GM19351 (cell line): ENCODE measurements around the gene MICA.
A peak's percentile ranks its signal among the peaks of the same experiment; 100 is the strongest.
"Not testable (repeated sequence)": the region's sequence is repeated elsewhere in the genome, so short reads cannot be mapped to it uniquely, and the experiment has no call there.

Experiments used
- ATAC-seq: cut with Tn5 transposase; IDR thresholded peaks from one replicate; pipeline ENCODE4 v1.9.1; 2021; ENCODE audit warnings: mild to moderate bottlenecking, moderate library complexity; ENCODE audit not compliant: unreplicated experiment

Gene MICA

DNA sequence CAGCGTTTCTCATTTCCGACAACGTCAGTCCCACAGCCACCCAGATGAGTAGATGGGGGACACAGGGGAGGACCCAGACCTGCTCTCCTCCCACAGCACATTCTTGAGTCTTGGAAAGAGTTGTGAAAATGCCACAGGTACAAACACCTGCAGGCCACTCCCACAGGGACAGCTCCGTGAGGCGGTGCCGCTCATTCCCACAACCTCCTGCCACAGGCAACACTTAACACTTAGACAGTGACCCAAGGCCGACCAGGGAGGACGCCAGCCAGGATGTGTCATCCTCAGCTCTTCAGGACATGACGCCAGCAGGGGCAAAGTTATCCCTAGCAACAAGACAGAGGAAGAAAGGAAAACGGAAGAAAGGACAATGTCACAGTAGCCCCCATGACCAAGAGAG lies 23.5 kb upstream of the MICA start:
- no peak for ATAC-seq

DNA sequence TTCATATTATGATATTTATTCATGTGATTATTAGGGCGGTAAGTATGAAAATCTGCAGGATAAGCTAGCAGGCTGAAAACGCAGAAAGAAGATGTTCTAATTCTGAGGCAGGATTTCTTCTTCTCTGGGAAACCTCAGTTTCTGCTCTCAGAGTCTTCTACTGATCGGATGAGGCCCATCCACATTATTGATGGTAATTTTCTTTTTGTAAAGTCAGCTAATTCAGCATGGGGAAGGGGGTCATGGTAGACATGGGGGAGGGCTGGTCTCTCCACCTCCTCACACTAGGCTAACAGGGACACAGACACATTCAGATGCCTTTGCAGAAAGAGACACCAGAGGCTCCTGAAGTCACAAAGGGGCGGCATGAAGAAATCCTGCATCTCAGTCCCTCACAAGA lies 21.7 kb upstream of the MICA start:
- ATAC-seq = no peak

DNA sequence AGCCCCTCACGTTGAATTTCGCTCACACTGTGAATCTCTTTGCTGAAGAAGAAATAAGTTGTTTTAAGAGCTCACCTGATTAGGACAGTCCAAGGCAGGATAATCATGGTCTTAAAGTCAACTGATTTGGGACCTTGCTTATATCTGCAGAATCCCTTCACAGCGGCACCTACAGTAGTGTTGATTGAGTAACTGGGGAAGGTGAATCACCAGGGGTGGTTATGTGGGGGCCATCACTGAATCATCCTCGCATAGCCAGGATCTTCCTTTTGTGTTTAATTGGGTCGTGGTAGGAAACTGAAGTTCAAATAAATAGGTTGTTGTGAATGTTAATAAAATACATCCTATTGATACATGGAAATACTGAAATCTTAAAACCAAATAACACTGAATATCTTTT lies 20.2 kb upstream of the MICA start:
- no peak for ATAC-seq

GRCh38 chr6:31385041-31385440 lies 18.4 kb upstream of the MICA start:
- ATAC-seq = no peak

GRCh38 chr6:31386099-31386498 lies 17.3 kb upstream of the MICA start:
- no peak for ATAC-seq

DNA sequence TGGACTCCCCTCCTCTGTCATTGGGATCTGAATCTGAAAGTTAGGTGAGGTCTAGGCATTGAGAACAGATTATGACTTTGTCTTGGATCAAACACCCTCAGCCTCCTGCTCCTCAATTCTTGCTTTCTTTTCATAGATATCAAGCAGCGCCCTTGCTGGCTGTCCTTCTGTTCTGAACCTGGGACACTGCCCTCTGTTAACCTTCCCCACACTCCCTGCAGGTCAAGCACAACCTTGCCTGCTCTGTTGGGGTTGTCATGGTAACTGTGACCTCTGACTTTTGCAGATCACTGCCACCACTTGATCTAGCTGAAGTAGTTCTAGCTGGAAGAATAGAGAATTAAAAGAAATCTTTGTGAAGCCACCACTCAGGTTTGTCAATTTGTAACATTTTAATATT lies 16.4 kb upstream of the MICA start:
- no peak for ATAC-seq

GRCh38 chr6:31388916-31389801 lies 14.2 kb upstream of the MICA start:
- not testable (repeated sequence) for ATAC-seq

DNA sequence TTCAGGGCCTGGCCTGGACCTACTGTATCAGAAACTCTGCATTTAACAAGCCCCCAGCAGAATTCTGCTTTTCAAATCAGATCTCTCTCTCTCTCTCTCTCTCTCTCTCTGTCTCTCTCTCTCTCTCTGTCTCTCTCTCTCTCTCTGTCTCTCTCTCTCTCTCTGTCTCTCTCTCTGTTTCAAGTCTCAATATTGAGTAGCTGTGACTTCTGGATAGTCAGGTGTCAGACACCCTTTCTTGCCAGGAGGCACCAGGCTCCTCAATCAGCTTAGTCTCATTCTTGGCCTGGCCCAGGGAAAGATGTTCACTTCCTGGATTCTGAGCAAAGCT lies 13.6 kb upstream of the MICA start:
- not testable (repeated sequence) for ATAC-seq

DNA sequence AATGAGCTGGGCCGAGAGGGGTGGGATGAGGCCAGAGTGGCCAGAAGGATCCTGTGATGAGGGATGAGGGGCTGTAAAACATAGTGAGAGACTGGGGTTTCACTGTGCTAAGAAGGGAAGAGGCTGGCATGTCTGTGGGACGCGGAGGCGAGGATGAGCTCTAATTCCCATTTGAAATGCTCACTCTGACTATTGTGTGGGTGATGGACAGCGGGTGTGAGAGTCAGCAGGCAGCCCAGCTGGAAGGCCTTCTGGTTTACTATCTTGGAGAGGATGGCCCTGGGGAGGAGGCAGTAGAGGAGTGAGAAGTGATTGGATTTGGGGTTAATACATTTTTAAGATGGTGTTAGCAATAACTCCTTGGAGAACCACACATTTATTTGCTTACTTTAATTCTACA lies 9.5 kb upstream of the MICA start:
- ATAC-seq = no peak

GRCh38 chr6:31394381-31394780 lies 9.0 kb upstream of the MICA start:
- no peak for ATAC-seq

DNA sequence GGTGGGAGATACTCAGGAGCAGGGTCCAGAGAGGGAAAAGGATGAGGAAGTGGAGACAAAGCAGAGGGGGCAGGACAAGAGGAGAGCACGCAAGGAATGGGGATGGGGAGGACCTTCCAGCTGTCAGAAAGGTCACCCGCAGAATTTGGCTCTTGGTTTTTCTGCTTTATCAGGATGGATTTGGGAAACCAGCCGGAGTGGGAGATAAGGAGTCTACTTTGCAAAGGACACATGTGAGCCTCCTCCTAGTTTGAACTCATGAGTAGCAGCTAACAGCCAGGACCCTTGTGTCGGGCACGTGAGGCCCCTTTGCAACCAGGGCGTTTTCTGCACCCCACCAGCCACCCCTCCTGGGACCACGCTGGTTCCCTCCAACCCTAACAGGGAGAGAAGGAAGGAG lies 7.6 kb upstream of the MICA start:
- no peak for ATAC-seq

GRCh38 chr6:31396422-31397152 lies 6.8 kb upstream of the MICA start:
- peak; percentile 59 for ATAC-seq

DNA sequence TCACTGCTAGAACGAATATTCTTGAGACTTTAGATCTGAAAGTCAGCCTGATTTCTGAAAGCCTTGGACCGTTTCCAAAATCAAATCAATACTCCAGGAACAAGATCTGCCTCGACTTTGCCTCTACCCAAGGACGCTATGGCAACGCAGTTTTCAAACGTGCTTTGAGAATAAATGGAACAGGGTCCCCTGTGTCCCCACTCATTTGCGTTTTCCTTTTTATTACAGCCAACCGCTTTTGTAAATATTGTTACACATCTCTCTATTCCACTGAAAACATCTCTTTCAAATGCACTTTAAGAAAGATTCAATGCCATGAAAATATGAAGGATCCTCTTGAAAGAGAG lies 6.3 kb upstream of the MICA start:
- ATAC-seq = not testable (repeated sequence)

GRCh38 chr6:31397901-31398525 lies 5.4 kb upstream of the MICA start:
- no peak for ATAC-seq

GRCh38 chr6:31399589-31400466 lies 3.6 kb upstream of the MICA start:
- no peak for ATAC-seq

GRCh38 chr6:31400467-31401289 lies 2.7 kb upstream of the MICA start:
- ATAC-seq = no peak

DNA sequence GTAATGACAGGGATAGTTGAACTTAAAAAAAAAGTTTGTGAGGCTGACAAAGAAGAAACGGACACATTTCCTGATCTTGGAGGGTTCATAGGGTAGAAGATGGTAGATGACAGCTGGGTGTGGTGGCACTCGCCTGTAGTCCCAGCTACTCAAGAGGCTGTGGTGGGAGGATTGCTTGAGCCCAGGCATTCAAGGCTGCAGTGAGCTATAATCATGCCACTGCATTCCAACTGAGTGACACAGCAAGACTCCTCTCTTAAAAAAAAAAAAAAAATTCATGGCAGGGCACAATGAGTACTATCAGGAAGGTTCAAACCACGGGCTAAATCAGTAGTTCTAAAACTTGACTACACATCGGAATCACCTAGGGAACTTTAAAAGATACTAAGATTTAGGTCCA lies 2.0 kb upstream of the MICA start:
- ATAC-seq = no peak

DNA sequence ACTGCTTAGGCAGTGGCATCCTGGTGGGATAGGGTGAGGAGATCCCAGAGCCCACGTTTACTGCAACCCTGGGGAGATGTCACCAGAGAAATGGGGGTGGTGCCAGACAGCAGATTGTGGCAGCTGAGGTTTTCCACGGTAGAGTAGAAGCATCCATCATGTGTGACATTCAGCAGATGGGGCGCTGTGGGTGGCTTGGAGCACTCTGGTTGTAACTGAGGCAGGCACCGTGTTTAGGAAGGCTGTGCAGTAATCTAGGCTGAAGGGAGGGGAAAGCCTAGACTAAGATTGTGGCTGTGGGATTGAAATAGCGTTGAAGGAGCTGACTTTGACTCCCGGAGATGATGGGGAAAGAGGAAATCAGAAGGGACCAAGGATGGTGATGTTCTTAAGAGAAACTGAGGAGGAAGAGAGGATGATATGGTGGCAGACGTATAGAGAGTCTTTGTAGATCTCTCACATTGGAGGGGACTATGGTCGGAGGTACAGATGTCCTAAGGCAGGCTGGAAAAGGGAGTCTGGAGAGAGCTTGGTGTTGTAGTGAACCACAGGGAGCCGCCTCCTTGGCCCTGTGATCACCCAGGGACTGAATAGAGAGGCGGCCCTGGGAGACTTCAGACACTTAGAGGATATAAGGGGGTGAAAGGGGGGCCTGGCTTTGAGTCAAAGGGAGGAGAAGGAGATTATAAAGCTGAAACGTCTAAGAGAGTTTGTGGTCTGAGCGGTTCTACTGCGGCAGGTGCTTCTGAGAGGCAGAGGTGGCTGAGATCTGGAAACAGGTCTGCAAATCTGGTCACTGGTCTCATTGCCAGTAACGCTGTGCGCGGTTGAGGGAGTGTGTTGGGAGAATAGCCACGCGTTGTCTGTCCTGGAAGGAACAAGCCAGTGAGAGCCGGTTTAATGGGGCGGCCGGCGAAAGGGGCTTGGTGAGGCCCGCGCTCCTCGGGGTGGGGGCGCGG lies 792 bp upstream of the MICA start:
- ATAC-seq = peak; percentile 29

DNA sequence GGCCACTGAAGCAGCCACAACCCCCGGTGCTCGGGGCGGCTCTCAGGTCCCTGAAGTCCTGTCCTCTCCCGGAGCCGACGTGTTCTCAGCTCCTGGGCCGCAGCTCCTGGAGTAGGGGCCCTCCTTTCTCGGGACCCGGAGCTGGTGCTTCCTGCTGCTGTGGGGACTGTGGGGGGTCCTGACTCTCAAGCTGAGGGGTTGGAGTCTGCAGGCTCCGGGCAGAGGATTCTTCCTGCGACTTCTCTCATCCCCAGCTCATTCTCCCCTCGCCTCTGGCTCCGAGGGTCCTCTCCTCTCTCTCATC lies 618 bp downstream of the MICA start:
- not testable (repeated sequence) for ATAC-seq
